Stimulated activated CD8-positive, alpha-beta memory T cell treated with anti-CD3 and anti-CD28 coated beads, Interleukin-7, amount 100 ng/mL, for 1 hour (primary cell): ENCODE measurements around the gene ARL8B.
"Not testable (repeated sequence)": the region's sequence is repeated elsewhere in the genome, so short reads cannot be mapped to it uniquely, and the experiment has no call there.

Experiments used
- DNase-seq, 2 donors: peaks; one replicate each; pipeline ENCODE4 v3.0.0-alpha.2; 2020; ENCODE audit warnings: low read depth in 2 of 2

ARL8B gene

DNA sequence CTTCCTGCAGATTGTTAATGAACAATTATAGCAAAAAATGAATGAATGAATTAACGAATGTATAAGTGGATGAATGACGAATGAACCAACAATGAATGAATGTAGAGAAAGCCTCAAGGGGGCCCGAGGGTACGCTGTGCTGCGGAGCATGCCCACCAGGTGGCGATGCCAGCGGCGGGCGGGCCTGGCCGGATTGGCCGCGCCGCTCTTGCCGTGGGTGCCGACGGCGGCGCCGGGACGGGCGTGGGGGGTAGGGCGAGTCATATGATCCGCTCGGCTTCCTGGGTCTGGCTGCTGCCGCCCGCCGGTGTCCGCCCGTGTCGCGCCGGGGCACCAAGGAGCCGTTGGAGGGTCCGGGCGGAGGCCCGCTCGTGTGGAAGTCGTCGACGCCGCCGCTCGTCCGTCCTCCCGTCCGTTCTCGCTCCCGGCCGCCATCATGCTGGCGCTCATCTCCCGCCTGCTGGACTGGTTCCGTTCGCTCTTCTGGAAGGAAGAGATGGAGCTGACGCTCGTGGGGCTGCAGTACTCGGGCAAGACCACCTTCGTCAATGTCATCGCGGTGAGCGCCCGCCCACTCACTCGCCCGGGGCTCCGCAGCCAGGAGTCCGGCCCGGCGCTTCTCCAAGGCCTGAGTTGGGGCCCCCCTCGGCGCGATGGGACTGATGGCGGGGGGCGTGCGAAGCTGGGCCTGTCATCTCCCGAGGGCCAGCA, at the start of gene ARL8B:
TSS of gene ARL8B (plus strand) at position 263 of the 711 bp plus-strand sequence. CDS start at position 437, 174 bp downstream.
- peak; percentile 83 to 88 for DNase-seq

DNA sequence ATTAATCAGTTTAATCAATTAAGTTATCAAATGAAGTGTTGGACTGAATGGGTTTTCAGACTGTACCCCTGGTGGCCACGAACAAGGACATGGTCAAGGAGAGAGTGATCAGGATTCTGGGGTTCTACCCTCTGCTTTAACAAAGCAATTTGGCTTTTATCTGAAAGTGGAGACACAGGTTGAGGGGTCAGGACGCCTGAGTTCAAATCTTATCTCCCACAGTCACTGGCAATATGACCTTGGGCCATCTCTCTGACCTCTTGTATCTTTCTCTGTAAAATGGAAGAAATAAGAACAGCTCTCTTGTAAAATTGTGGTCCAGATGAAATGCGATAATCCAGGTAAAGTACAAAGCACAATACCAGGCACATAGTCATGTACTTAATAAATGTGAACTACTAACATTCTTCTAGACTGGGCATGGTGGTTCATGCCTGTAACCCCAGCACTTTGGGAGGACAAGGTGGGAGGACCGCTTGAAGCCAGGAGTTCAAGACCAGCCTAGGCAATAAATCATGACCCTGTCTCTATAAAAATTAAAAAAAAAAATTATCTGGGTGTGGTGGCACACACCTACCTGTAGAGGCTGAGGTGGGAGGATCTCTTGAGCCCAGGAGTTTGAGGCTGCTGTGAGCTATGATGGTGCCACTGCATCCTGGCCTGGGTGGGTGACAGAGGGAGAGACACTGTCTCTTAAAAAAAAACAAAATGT, 48.6 kb upstream of the ARL8B start:
- no peak for DNase-seq

DNA sequence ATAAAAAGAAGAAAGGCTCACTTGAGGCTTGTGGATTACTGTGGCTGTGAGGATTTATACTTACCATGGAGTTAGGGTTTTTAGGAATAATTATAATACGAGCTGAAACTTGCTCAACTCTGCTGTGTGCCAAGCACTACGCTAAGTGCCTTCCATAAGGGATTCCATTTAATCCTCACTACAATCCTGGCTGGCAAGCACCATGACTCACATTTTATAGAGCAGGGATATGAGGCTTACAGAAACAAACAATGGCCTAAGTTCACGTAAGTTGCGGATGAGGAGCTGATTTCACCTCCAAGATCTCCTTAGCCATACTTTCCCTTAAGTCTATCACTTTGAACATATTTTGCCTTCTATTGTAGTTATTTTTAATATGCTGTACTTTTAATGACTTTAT, 43.9 kb upstream of the ARL8B start:
- DNase-seq, result no peak

DNA sequence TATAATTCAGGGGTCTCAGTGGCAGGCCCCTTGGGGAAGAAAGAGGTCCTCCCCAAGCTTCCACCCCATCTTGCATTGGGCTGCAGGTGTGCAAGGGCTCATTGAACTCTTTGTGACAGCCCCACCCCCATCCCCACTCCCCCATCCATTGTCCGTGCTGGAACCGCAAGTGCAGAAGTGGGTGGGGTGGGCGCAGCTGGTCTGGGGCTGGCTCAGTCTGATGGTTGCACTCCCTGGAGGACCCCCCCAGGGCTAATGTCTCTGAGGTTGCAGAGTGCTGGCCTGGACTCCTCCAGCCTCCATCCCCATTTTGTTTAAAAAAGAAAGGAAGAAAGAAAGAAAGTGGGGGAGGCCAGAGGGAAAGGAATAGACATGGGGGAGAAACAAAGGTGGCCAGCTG, 42.3 kb upstream of the ARL8B start:
- DNase-seq, result no peak

DNA sequence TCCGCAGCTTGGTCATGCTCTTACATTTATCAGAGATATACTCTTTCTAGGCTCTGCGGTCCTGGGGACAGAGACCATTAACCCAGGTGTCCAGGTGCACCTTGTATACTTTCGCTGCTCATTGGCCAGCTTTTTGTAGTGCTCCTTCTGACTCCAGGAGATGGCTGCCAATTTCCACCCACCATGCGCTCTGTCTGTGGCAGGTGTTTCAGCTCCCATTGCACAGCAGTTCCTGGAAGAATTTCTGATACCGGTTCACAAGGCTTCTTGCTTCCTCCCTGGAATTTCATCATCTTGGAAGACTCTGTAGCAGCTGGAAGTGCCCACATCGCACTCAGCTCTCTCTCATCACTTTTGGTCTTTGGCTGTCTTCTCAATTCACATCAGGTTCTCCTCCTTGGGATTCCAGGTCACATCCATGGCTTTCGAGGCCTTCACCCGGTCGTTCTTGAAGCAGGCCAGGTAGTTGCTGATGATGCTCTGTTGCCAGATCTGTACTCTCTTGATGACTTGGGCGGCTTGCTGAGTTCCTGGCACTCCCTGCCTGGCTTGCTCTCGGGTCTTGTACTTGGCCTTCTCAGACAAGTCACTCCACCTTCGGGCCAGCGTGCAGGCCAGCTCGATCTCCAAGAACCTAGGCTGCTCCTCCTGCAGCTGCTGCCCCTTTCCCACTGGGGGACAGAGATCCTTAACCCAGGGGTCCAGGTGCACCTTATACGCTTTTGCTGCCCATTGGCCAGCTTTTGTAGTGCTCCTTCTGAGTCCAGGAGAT, 41.1 kb upstream of the ARL8B start:
- DNase-seq, result no peak

DNA sequence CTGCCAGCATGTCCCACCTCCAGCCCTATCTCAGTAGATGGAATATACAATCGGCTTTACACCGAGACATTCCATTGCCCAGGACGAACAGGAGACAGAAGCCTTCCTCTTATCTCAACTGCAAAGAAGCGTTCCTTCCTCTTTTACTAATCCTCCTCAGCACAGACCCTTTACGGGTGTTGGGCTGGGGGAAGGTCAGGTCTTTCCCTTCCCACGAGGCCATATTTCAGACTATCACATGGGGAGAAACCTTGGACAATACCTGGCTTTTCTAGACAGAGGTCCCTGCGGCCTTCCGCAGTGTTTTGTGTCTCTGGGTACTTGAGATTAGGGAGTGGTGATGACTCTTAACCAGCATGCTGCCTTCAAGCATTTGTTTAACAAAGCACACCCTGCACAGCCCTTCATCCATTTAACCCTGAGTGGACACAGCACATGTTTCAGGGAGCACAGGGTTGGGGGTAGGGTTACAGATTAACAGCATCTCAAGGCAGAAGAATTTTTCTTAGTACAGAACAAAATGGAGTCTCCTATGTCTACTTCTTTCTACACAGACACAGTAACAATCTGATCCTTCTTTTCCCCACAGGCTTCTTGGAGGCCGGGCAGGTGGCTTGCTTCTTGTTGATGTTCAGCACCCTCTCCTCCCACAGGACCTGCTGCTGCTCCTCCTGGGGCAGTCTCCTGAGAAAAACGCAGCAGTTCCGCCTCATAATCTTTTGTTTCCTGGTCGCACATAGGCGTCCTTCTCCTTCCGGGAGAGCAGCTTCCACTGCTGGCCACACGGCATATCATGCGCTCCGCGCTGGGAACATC, 39.9 kb upstream of the ARL8B start:
- not testable (repeated sequence) for DNase-seq

DNA sequence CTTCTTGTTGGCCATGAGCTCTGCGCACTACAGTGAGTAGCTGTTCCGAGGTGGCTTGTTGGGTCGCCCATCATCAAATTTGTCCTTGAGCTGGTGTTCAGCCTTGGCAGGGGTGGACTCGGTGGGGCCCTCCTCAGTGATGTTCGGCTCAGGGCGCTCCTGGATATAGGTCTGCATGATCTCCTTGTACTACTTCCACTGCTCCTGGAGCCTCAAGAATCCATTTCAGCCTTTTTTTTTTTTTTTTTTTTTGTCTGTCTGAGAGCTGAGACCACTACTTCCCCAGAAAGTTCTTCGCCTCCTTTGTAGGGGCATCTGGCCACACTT, 39.3 kb upstream of the ARL8B start:
- DNase-seq, result no peak

DNA sequence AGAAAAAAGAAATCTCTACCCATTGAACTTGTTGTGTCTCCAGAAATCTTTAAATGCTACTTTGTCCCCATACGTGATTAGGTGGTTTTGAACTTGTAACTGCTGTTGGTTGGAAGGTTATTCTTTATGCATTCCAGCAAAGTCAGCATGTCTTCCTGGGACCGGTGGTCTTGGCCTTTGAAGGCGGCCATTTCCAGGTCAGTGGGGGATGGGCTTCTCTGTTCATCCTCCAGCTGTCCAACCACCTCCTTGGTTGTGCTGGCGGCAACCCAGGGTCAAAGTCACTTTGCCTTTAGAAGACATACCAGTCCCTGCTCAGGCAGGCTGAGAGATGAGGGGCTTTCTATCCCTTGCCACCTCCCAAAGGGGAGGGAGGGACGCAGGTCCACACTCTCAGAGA, 37.9 kb upstream of the ARL8B start:
- no peak for DNase-seq

DNA sequence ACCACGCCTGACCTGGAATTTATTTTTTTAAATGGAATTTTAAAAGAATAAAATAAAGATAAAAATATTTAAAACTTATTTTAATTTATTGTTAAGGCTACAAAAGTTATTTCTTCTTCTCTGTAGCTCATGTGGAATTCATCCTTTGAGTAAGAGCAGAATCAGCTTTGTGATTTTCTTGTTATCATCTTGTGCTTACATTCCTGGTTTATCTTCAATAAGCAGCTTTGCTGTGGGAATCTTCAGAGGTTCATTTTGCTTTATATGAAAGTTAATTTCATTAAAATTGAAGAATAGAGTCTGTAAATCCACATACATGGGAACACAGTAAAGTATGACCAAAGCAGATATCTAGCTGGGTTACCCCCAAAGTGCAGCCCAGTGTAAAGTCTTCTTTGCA, 35.4 kb upstream of the ARL8B start:
- DNase-seq, result no peak

DNA sequence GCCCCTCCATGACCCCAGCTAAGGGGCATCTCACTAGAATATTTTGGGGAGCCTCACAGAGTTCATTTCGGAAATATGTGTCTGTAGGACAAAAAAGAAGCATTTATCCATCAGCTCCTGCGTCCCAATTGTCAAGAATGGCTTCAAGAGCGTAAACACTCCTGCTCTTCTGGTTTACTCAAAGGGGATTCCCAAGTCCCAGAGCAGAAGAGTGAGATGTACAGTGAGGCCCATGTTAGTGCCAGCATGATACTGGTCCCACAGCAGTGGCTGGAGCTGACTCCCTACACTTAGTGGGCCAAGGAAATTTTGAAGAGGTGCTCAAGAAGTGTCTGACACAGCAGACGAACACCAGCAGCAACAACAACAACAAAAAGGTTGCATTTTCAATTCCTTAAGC, 34.9 kb upstream of the ARL8B start:
- no peak for DNase-seq

DNA sequence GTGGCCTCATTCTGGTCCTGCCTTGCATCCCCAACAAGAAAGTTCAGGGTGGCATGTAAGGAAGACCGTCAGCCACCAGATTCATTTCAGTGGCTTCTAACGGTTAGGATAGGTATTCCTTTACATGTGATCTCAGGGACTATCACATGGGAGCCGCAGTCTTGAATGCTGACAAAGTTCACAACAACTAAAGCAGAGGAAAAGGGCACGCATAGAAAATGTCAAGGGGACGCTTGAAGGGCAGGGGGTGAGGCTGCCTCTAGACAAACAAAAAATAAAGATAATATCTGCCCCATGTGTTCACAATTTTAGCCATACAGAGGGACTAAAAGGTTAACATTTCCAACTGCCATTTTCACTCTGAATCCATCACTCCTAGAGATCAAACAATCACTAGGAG, 31.9 kb upstream of the ARL8B start:
- no peak for DNase-seq

DNA sequence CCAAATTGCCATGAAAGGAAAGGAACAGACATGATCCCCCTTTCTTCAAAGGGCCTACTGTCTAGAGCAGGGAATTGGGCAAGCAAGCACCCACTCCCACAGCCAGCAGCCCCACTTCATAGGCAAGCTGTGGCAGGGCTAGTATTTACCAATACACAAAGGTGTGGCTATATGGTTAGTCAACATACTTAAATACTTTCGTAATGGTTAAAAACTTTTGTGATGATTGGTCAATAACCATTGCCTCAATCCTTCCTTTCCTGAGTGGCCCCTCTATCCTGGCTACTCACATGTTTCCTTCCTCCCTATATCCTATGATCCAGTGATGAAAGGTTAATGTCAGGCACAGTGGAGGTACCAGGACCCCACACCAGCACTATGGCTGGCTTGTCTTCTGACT, 30.1 kb upstream of the ARL8B start:
- no peak for DNase-seq

DNA sequence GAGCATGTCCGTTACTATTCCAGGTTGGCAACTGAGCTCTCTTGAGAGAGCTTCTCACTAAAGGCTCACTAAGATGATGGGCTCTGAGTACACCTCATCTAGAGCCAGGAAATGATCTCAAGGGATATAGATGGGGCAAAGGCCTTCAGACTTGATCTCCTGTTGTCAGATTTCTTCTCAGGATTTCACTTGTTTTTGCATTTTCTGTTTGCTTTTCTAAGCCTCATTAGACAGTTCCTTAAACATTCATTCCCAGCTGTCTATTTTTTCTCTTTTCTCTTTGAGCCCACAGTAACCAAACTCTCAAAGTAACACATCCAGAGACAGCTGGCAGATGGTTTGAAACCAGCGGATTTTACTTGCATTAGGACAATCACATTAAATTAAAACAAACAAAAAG, 28.4 kb upstream of the ARL8B start:
- no peak for DNase-seq

DNA sequence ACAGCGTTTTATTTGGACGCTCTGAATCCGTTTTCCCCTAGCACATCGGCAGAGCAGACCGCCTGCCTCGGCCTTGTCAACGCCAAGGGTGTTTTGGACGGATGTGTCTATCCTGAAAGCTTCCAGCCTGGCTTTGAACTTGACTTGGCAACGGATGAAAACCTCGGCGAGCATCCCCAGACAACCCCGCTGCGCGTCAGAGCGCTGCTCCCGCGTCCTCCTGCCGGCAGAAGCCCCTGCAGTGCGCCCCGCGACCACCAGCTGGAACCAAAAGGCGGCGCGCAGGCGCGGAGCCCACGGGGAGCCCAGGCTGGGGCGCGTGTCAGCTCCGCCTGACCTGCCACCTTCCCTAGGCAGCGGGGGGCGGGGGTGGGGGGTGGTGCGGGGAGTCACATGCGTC, 26.2 kb upstream of the ARL8B start:
- no peak for DNase-seq

DNA sequence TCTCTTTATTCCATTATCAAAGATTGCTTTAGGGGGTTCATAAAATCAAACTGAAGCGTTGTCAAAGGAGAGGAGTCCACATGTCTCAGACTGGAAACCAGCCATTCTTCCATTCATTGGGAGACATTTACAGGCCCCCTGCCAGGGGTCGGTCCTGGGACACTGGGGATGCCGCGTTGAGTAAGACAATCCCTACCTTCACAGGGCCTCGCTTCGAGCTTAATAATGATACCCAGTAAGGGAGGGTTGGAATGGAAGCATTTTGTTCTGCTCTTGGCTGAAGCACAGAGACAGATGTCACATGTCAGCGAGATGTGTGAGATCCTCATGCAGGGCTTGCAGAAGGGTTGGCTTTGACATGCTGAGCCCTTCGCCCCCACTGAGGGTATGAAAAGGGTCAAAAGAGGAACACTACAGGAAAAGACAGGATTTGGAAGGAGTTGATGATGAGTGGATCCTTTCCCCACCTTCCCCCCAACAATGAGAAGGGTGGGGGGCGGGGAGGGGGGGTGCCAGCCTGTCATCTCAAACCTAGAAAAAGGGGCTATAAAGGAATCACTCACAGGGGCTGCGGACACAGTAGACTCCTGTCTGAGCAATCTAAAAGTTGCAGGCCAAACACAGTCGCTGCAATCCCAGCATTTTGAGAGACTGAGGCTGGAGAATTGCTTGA, 25.6 kb upstream of the ARL8B start:
- no peak for DNase-seq

DNA sequence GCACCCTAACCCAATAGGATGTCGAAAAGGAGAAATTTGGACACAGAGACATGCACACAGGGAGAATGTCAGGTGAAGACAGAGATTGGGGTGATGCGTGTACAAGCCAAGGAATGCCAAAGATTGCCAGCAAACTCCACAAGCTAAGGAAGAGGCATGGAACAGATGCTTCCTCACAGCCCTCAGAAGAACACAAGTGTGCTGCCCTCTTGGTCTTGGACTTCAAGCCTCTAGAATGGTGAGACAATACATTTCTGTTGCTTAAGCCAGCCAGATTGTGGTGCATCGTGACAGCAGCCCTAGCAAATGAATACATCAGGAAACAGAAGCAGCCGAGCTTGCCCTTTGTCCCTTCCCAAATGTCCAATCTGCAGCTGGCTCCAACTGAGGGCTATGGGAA, 23.7 kb upstream of the ARL8B start:
- no peak for DNase-seq

DNA sequence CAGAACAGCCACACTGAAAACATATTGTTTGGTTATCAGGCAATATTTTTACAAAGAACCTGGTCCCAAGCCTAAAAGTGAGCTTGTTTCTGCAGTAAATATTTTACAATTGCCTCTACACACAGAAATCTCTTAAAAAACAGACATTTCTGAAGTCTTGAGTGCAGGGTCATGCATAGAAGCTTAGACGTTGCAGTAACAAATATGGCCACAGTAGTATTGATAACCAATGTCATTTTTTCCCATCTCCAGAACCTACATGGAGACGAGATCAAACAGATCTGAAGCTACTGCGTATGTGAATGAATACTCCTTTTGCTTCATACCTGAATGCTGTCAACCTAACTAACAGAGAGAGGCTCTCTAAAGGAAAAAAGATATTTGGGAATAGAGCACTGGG, 19.6 kb upstream of the ARL8B start:
- DNase-seq, result no peak

DNA sequence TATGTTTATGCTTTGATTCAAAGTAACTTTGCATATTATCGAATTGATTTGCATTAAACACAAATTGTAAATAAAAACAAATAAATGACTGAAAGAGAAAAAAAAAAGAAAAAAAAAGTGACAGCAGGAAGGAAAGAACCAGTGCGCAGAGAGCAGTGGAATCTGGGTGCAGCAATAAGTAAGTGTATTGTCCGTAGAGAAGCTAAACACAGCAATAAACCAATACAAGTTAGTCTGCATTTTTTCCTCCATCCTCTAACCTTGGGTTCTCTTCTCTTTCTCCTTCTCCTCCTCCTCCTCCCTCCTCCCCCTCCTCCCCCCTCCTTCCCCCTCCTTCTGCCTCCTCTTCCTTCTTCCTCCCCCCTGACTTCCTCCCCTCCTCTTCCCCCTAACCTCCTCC, 18.3 kb upstream of the ARL8B start:
- DNase-seq, result no peak

DNA sequence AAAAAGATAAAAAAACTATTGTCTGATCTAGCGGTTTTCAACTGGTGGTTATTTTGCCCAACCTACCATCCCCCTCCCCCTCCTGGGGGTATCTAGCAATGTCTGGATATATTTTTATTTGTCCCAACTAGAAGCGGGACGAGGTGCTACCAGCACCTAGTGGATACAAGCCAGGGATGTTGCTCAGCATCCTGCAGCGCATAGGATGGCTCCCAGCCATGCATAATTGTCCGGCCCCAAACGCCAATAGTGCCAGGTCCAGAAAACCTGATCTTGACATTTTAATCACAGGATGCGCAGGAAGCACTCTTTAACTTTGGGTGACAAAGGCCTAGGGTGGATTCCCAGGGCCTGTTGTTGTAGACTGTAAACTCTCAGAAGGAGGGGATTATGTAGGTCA, 17.0 kb upstream of the ARL8B start:
- no peak for DNase-seq

DNA sequence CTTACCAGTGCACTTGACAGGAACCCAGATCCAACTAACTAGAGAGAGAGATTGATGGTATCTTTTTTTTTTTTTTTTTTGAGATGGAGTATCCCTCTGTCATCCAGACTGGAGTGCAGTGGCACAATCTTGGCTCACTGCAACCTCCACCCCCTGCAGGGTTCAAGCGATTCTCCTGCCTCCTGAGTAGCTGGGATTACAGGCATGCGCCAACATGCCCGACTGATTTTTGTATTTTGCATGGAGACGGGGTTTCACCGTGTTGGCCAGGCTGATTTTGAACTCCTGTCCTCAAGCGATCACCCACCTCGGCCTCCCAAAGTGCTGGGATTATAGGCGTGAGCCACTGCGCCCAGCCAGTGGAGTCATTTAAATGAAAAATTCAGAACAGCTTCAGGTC, 15.7 kb upstream of the ARL8B start:
- not testable (repeated sequence) for DNase-seq

DNA sequence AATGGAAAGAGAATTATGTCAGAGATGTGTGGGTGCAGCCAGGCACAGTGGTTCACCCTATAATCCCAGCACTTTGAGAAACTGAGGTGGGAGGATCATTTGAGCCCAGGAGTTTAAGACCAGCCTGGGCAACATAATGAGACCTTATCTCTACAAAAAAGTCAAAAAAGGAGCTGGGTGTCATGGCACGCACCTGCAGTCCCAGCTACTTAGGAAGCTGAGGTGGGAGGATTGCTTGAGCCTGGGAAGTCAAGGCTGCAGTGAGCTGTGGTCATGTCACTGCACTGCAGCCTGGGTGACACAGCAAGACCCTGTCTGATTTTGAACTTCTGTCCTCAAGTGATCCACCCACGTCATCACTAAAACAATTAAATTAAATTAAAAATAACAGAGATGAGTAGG, 15.2 kb upstream of the ARL8B start:
- not testable (repeated sequence) for DNase-seq

DNA sequence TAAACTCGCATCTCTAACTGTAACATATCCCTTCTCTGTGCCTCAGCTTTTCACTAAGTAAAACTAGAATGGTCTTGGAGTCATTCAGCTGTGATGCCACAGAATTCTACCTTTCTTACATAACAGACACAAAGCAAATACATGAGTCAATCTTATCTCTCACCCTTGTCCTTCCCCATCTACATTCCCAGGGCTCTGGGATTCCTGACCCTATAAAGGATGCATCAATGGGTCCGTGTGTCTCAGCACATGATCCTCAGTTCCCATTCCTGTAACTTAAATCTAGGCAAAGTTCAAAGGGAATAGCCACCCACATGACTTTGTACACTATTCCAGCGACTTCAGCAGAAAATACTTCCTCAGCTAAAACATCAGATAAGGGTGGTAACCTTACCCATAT, 11.8 kb upstream of the ARL8B start:
- DNase-seq, result no peak
